ENCODE measurements around the gene VWC2L. TPM values are rescaled to one million over a fixed set of nuclear protein-coding genes. Genes with fewer than 3 reads are reported as not detected.

VWC2L gene
- total and polyA plus RNA-seq, 10 of the 15 experiments (the other 5 are each of a cell fraction or from before 2014, with no cell fraction given), result not detected

GRCh38 chr2:214386720-214387119, 24.1 kb upstream of the VWC2L start:
- TF ChIP-seq MYB (IDR thresholded peaks at IDR 0.05; ENCODE audit: borderline replicate concordance, low read depth, low read length) (no peak), ZNF687 (IDR thresholded peaks at IDR 0.05) (no peak), NBN (IDR thresholded peaks at IDR 0.05) (no peak), STAT1 (conservative IDR thresholded peaks at IDR 0.05) (no peak), ETV6 (conservative IDR thresholded peaks at IDR 0.05 in 1 of 2, IDR thresholded peaks at IDR 0.05 in 1 of 2; ENCODE audit: borderline replicate concordance in 1 of 2, low read depth in 1 of 2) (no peak), SIN3A (IDR thresholded peaks at IDR 0.05; ENCODE audit: low read depth, low read length) (no peak), FOXM1 (IDR thresholded peaks at IDR 0.05; ENCODE audit: low read depth, low read length) (no peak), HCFC1 (IDR thresholded peaks at IDR 0.05; ENCODE audit: low read length) (no peak), EP300 (IDR thresholded peaks at IDR 0.05; ENCODE audit: borderline replicate concordance in 1 of 2, control insufficient read depth in 1 of 2, low read depth in 2 of 2, low read length in 2 of 2) (no peak), BCL11A (IDR thresholded peaks at IDR 0.05; ENCODE audit: low read depth, low read length) (no peak), ATF3 (IDR thresholded peaks at IDR 0.05; ENCODE audit: borderline replicate concordance, extremely low read depth, low read depth, low read length) (no peak), PML (IDR thresholded peaks at IDR 0.05; ENCODE audit: low read length) (no peak), BCLAF1 (IDR thresholded peaks at IDR 0.05) (no peak)
- DNase-seq (ENCODE audit: low read depth, low spot score) (no peak), ATAC-seq (no peak), FAIRE-seq (no peak)
- ChIA-PET POLR2A (no interaction called here), SMC1A (ENCODE audit: uncharacterized antibody, unreplicated experiment) (no interaction called here), CTCF (interaction anchor here (0.7 kb wide), 1 partner anchor 90 kb away, joined by 5 read pairs; no protein-coding TSS in a partner anchor), RAD21 (ENCODE audit: unreplicated experiment) (interaction anchor here (0.8 kb wide), 1 partner anchor 594 kb away, joined by 4 read pairs; no protein-coding TSS in a partner anchor)
- Histone ChIP-seq H3K27me3 (replicated peaks in 1 of 2; ENCODE audit: control insufficient read depth in 2 of 2, insufficient read depth in 2 of 2, low read length in 1 of 2) (no peaks in the 10 kb centered on the region), H3K9ac (ENCODE audit: control insufficient read depth, insufficient read depth, low read length) (no peak overlapping the region), H3K27ac (ENCODE audit: control insufficient read depth, insufficient read depth) (no peak overlapping the region), H3K36me3 (ENCODE audit: control insufficient read depth in 2 of 2, insufficient read depth in 2 of 2, low read length in 1 of 2) (no peaks in the 10 kb centered on the region), H3K79me2 (ENCODE audit: control insufficient read depth, insufficient read depth, low read length) (no peaks in the 10 kb centered on the region), H2AFZ (ENCODE audit: control insufficient read depth, low read depth, low read length) (no peak overlapping the region), H3K4me3 (no peak overlapping the region), H3K4me2 (ENCODE audit: control insufficient read depth, insufficient read depth) (no peak overlapping the region), H3K9me3 (replicated peaks; ENCODE audit: control insufficient read depth, insufficient read depth, low read length) (no peaks in the 10 kb centered on the region), H4K20me1 (ENCODE audit: control insufficient read depth, insufficient read depth) (no peaks in the 10 kb centered on the region), H3K4me1 (ENCODE audit: control insufficient read depth, insufficient read depth, low read length) (no peaks in the 10 kb centered on the region)
- no TSS peak for BruUV-seq (replicated peaks)
- intact Hi-C loops (cut with micrococcal nuclease; ENCODE audit: unreplicated experiment) (no loop called here), in situ Hi-C loops (cut with MboI) (no loop called here)
- WGBS (ENCODE audit: insufficient coverage, insufficient replicate concordance, low lambda C conversion rate, missing lambda C conversion rate), result 25% methylated on average over 2 of the region's 2 CpGs
